ENCODE measurements around the gene LSM2. TPM values are rescaled to one million over a fixed set of nuclear protein-coding genes. Genes with fewer than 3 reads are reported as not detected.
A peak's percentile ranks its signal among the peaks of the same experiment; 100 is the strongest.

The LSM2 gene
- total RNA-seq, 2 donors from 2014 or later: 106 to 119 TPM

DNA sequence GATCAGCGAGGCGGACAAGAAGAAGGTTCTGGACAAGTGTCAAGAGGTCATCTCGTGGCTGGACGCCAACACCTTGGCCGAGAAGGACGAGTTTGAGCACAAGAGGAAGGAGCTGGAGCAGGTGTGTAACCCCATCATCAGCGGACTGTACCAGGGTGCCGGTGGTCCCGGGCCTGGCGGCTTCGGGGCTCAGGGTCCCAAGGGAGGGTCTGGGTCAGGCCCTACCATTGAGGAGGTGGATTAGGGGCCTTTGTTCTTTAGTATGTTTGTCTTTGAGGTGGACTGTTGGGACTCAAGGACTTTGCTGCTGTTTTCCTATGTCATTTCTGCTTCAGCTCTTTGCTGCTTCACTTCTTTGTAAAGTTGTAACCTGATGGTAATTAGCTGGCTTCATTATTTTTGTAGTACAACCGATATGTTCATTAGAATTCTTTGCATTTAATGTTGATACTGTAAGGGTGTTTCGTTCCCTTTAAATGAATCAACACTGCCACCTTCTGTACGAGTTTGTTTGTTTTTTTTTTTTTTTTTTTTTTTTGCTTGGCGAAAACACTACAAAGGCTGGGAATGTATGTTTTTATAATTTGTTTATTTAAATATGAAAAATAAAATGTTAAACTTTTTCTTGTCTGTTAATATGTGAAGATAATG lies 23.0 kb upstream of the LSM2 start:
- Mint-ChIP-seq H3K9me3 (no peaks in the 10 kb centered on the region), H3K4me1 (peaks cover 20% of the 10 kb centered on the region), H3K36me3 (ENCODE audit: low read depth) (peaks cover under 1% of the 10 kb centered on the region), H3K4me3 (peak overlapping the region; percentile 68), H3K27me3 (ENCODE audit: insufficient read depth) (no peaks in the 10 kb centered on the region), H3K27ac (peak overlapping the region; percentile 91)
- peak overlapping the region; percentile 95 for H3K4me3 ChIP-seq (ENCODE audit: low read length)
- no peak overlapping the region for H3K27ac ChIP-seq (ENCODE audit: low read depth, low read length)
- 36% methylated on average over 14 of the region's 15 CpGs; no CpG with 5 or more reads in 1 of the 2 experiments for WGBS, 2 experiments (ENCODE audit: insufficient coverage in 1 of 2, insufficient read length in 1 of 2)
- peak overlapping the region; percentile 74 for H3K9ac ChIP-seq (ENCODE audit: extremely low read depth, low read length, poor library complexity, severe bottlenecking)
- H3K36me3 ChIP-seq (ENCODE audit: control insufficient read depth, insufficient read depth, low read length): no peaks in the 10 kb centered on the region
- no peaks in the 10 kb centered on the region for H3K4me1 ChIP-seq (ENCODE audit: control insufficient read depth, insufficient read depth, low read length)
- no peaks in the 10 kb centered on the region for H3K27me3 ChIP-seq (ENCODE audit: control insufficient read depth, insufficient read depth, low read length, poor library complexity, severe bottlenecking)
- peak; percentile 77 for TF ChIP-seq CTCF (conservative IDR thresholded peaks at IDR 0.05)
- no peaks in the 10 kb centered on the region for H3K9me3 ChIP-seq (ENCODE audit: control insufficient read depth, low read length)
- DNase-seq: no peak

GRCh38 chr6:31827286-31828079 lies 20.7 kb upstream of the LSM2 start, which contains the start of gene HSPA1B:
Gene HSPA1B (plus strand): TSS chr6:31827738. CDS start chr6:31827951, 213 bp downstream.
- Histone ChIP-seq H3K9ac (ENCODE audit: extremely low read depth, low read length, poor library complexity, severe bottlenecking) (peak within 1 kb of the TSS; percentile 59), H3K36me3 (ENCODE audit: control insufficient read depth, insufficient read depth, low read length) (no peaks in the 10 kb centered on the region), H3K4me1 (ENCODE audit: control insufficient read depth, insufficient read depth, low read length) (no peaks in the 10 kb centered on the region), H3K27me3 (ENCODE audit: control insufficient read depth, insufficient read depth, low read length, poor library complexity, severe bottlenecking) (no peaks in the 10 kb centered on the region), H3K9me3 (ENCODE audit: control insufficient read depth, low read length) (no peaks in the 10 kb centered on the region), H3K27ac (ENCODE audit: low read depth, low read length) (peak within 1 kb of the TSS; percentile 74), H3K4me3 (ENCODE audit: low read length) (peak within 1 kb of the TSS; percentile 83)
- WGBS, 2 experiments (ENCODE audit: insufficient coverage in 1 of 2, insufficient read length in 1 of 2): 0% methylated on average over 30 to 50 of the region's 56 CpGs
- H3K36me3 Mint-ChIP-seq (ENCODE audit: low read depth): no peaks in the 10 kb centered on the region
- H3K9me3 Mint-ChIP-seq: no peaks in the 10 kb centered on the region
- TF ChIP-seq CTCF (conservative IDR thresholded peaks at IDR 0.05): no peak
- DNase-seq: peak; percentile 100
- H3K4me1 Mint-ChIP-seq: peaks cover 32% of the 10 kb centered on the region
- peak within 1 kb of the TSS; percentile 80 for H3K4me3 Mint-ChIP-seq
- H3K27me3 Mint-ChIP-seq (ENCODE audit: insufficient read depth): no peaks in the 10 kb centered on the region
- peak within 1 kb of the TSS; percentile 97 for H3K27ac Mint-ChIP-seq

DNA sequence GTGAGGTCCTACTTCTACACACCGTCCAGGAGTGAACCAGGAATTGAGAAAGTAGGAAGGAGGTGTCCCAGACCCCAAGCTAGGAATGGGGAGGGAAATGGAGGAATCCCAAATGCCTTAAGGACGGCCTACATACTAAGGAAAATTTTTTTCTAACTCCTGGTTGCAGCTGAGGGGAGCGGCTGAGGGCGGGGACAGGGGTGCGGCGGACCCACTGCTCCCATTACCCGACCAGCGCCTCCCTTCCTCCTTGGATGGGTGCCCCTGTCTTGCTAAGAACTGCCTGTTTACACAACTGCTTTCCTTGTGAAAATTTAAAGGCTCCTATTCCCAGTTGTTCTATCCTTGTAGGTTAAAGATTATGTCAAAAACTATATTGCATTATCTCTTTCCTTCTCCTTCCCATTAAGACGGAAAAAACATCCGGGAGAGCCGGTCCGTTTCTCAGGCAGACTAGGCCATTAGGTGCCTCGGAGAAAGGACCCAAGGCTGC lies 20.1 kb upstream of the LSM2 start:
- Histone ChIP-seq H3K27ac (ENCODE audit: low read depth, low read length) (peak overlapping the region; percentile 74), H3K4me1 (ENCODE audit: control insufficient read depth, insufficient read depth, low read length) (no peaks in the 10 kb centered on the region), H3K4me3 (ENCODE audit: low read length) (peak overlapping the region; percentile 80), H3K36me3 (ENCODE audit: control insufficient read depth, insufficient read depth, low read length) (no peaks in the 10 kb centered on the region), H3K9me3 (ENCODE audit: control insufficient read depth, low read length) (no peaks in the 10 kb centered on the region), H3K27me3 (ENCODE audit: control insufficient read depth, insufficient read depth, low read length, poor library complexity, severe bottlenecking) (no peaks in the 10 kb centered on the region), H3K9ac (ENCODE audit: extremely low read depth, low read length, poor library complexity, severe bottlenecking) (peak overlapping the region; percentile 50)
- Mint-ChIP-seq H3K4me3 (peak overlapping the region; percentile 80), H3K27me3 (ENCODE audit: insufficient read depth) (no peaks in the 10 kb centered on the region), H3K36me3 (ENCODE audit: low read depth) (no peaks in the 10 kb centered on the region), H3K9me3 (no peaks in the 10 kb centered on the region), H3K27ac (peak overlapping the region; percentile 97), H3K4me1 (peaks cover 34% of the 10 kb centered on the region)
- WGBS, 2 experiments (ENCODE audit: insufficient coverage in 1 of 2, insufficient read length in 1 of 2): 4 to 6% methylated on average over 13 of the region's 13 CpGs
- TF ChIP-seq CTCF (conservative IDR thresholded peaks at IDR 0.05): no peak
- peak; percentile 85 for DNase-seq

Data from endodermal cell (in vitro differentiated cells).